ENCODE data around the gene SYTL2. TPM values are rescaled to one million over a fixed set of nuclear protein-coding genes. Genes with fewer than 3 reads are reported as not detected.

SYTL2 gene
- total and polyA plus RNA-seq, 12 donors, result 8.2 to 134 (median 19.4) TPM

DNA sequence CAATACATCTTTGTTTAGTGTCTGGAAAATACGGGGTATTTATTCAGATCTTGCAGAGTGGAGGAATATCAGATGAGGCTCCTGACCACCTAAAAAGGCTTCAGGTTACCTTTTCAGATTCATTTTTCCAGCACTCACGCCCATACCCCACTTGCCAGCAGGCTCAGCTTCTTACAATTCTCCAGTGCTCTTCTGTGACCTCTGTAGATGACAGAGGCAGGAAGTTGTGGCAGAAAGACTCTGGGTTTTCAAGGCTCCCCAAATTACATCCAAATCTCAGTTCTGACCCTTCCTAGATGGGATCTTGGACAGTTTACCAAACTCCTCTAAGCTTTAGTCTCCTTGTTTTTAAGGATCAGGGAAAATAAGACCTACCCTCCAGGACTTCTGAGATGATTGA lies 61.1 kb downstream of the SYTL2 start:
- 86 to 93% (median 88%) methylated on average over 2 of the region's 2 CpGs for WGBS, 4 donors

DNA sequence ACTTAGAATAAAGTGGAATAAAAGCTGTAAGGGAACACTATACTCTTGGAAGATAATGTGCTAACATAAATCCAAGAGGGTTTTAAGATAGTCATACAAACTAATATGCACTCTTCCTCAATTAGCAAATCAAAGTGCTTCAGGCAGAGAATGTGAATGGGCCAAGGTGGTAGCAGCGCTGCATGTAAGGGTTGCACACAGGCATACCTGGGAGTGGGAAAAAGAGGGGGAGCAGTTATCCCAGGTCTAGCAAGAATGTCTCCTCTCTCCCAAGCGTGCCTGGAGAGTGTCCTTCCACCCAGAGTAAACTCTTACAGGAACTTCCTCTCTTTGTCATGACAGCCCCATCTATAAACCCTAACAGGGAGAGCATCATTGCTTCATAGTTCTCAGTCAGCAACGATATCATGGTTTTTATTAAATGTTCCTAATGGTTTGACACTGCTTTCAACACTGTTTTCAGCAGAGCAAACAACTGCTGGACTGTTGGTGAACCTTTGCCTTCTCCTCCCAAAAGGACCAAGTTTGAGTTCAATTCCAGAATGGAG lies 61.6 kb downstream of the SYTL2 start:
- intact Hi-C loops (cut with DNase I), result no loop called here
- WGBS, 4 donors, result 86 to 96% (median 90%) methylated on average over 3 of the region's 3 CpGs
- no peaks in the 10 kb centered on the region for H3K9me3 ChIP-seq (replicated peaks in 1 of 3)
- no peak overlapping the region for H3K27ac ChIP-seq
- H3K4me3 ChIP-seq, result no peak overlapping the region
- peaks cover 0 to 18% of the 10 kb centered on the region in 2 donors for H3K4me1 ChIP-seq (replicated peaks in 1 of 2)
- no peak for DNase-seq
- H3K36me3 ChIP-seq (replicated peaks in 1 of 2), result no peaks in the 10 kb centered on the region
- no peaks in the 10 kb centered on the region for H3K27me3 ChIP-seq
- no peak for TF ChIP-seq POLR2A (IDR thresholded peaks at IDR 0.05)
- TF ChIP-seq, protein P1, sequence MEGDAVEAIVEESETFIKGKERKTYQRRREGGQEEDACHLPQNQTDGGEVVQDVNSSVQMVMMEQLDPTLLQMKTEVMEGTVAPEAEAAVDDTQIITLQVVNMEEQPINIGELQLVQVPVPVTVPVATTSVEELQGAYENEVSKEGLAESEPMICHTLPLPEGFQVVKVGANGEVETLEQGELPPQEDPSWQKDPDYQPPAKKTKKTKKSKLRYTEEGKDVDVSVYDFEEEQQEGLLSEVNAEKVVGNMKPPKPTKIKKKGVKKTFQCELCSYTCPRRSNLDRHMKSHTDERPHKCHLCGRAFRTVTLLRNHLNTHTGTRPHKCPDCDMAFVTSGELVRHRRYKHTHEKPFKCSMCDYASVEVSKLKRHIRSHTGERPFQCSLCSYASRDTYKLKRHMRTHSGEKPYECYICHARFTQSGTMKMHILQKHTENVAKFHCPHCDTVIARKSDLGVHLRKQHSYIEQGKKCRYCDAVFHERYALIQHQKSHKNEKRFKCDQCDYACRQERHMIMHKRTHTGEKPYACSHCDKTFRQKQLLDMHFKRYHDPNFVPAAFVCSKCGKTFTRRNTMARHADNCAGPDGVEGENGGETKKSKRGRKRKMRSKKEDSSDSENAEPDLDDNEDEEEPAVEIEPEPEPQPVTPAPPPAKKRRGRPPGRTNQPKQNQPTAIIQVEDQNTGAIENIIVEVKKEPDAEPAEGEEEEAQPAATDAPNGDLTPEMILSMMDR (IDR thresholded peaks at IDR 0.05), result no peak

More for the DNA sequence above, 61.1 kb downstream of the SYTL2 start:
- no peaks in the 10 kb centered on the region for H3K27me3 ChIP-seq
- no peaks in the 10 kb centered on the region for H3K36me3 ChIP-seq (replicated peaks in 1 of 2)
- H3K4me3 ChIP-seq, result no peak overlapping the region
- DNase-seq, result no peak
- H3K4me1 ChIP-seq (replicated peaks in 1 of 2), result peaks cover 0 to 18% of the 10 kb centered on the region in 2 donors
- intact Hi-C loops (cut with DNase I), result no loop called here
- H3K9me3 ChIP-seq (replicated peaks in 1 of 3), result no peaks in the 10 kb centered on the region
- H3K27ac ChIP-seq, result no peak overlapping the region
- TF ChIP-seq, protein P1 (IDR thresholded peaks at IDR 0.05), result no peak
- TF ChIP-seq POLR2A (IDR thresholded peaks at IDR 0.05), result no peak

DNA sequence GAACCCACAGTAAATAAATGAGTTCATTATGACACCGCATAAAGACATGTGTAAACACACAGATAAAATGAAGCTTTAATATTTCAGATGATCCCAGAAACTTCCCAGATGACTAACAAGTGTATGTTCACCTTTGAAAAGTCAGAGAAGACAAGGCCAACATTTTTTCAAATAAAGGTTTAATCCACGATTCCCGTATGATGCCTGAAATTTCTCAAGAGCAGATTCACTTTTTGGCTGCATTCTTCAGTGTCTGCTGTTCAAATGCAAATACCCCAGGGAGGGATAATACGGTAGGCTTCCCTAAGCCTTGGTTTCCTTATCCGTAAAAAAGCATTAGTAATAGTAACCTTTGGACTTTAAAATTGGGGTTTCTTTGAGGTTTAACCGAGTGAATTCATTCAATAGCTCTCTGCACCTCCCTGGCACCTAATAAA lies 62.5 kb downstream of the SYTL2 start:
- no peak overlapping the region for H3K27ac ChIP-seq
- TF ChIP-seq, protein P1 (IDR thresholded peaks at IDR 0.05), result no peak
- TF ChIP-seq POLR2A (IDR thresholded peaks at IDR 0.05), result no peak
- no peaks in the 10 kb centered on the region for H3K27me3 ChIP-seq
- no peak for DNase-seq
- intact Hi-C loops (cut with DNase I), result no loop called here
- WGBS, 4 donors, result 85 to 91% (median 87%) methylated on average over 6 of the region's 6 CpGs
- peaks cover 0 to 18% of the 10 kb centered on the region in 2 donors for H3K4me1 ChIP-seq (replicated peaks in 1 of 2)
- H3K9me3 ChIP-seq (replicated peaks in 1 of 3), result no peaks in the 10 kb centered on the region
- H3K36me3 ChIP-seq (replicated peaks in 1 of 2), result no peaks in the 10 kb centered on the region
- no peak overlapping the region for H3K4me3 ChIP-seq

DNA sequence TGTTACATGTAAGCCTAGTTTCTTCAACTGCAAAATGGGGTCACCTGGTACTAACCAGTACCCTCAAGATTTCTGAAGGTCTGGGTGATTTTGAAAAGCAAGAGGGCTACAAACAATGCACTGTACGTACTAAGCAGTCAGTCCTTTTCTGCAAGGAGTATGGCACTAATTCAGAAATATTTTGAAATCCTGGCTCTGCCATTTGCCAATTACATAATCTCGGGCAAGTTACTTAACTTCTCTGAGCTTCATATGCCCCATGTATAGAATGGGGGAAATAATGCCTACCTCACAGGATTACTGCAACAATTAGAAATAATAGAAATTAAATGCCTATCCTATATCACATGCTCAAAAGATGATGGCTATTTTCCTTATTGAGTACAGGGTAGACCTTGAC lies 64.3 kb downstream of the SYTL2 start:
- Histone ChIP-seq H3K9me3 (replicated peaks in 1 of 3) (no peaks in the 10 kb centered on the region), H3K27ac (no peak overlapping the region), H3K4me3 (no peak overlapping the region), H3K27me3 (no peaks in the 10 kb centered on the region), H3K36me3 (replicated peaks in 1 of 2) (no peaks in the 10 kb centered on the region), H3K4me1 (replicated peaks in 1 of 2) (peaks cover 0 to 11% of the 10 kb centered on the region in 2 donors)
- no peak for DNase-seq
- TF ChIP-seq, protein P1 (IDR thresholded peaks at IDR 0.05), result no peak
- TF ChIP-seq POLR2A (IDR thresholded peaks at IDR 0.05), result no peak
- intact Hi-C loops (cut with DNase I), result no loop called here
- WGBS, 4 donors, result 46 to 77% (median 66%) methylated on average over 2 of the region's 2 CpGs

Data from adrenal gland (tissue), 12 donors.